IMR-90 (cell line): ENCODE data around the gene DAGLA. TPM values are rescaled to one million over a fixed set of nuclear protein-coding genes. Genes with fewer than 3 reads are reported as not detected.

ENCODE experiments used
- ATAC-seq: fragments of 200-7000 bp; cut with Tn5 transposase; 2 replicates; pipeline ENCODE4 v1.9.1; 2020; ENCODE audit warnings: low read depth, mild to moderate bottlenecking, moderate library complexity
- BruUV-seq: library from RNA; stranded (reverse); fragments of 400-500 nt; replicated peaks from 2 replicates; lab custom pipeline; 2021; lab: Mats Ljungman, UMichigan
- CTCF ChIA-PET: fragments of 300-600 bp; formaldehyde crosslinking; extraction: SDS; loops from one replicate; lab custom pipeline; 2021; ENCODE audit warnings: antibody characterized with exemption; lab: Yijun Ruan, JAX
- POLR2A ChIA-PET: fragments of 300-600 bp; sonication (Branson Sonifier 250); formaldehyde crosslinking; loops from one replicate; lab custom pipeline; 2022; ENCODE audit warnings: antibody characterized with exemption; ENCODE audit not compliant: unreplicated experiment; lab: Charles Lee
- DNase-seq: peaks from one replicate; pipeline ENCODE4 v3.0.0; 2013
- H2AFZ ChIP-seq: replicated peaks from 2 replicates; pipeline ENCODE3; 2013; ENCODE audit warnings: low read length, mild to moderate bottlenecking; ENCODE audit not compliant: poor library complexity
- H2AK5ac ChIP-seq: 2 replicates; pipeline ENCODE4 v1.6.1; 2013; ENCODE audit warnings: low read depth, low read length, inconsistent platforms
- H2AK9ac ChIP-seq: replicated peaks from 2 replicates; pipeline ENCODE3; 2013; ENCODE audit warnings: mild to moderate bottlenecking, low read depth, low read length, moderate library complexity; ENCODE audit not compliant: poor library complexity
- H2BK120ac ChIP-seq: 2 replicates; pipeline ENCODE4 v1.6.1; 2013; ENCODE audit warnings: low read depth, low read length, inconsistent platforms
- H2BK15ac ChIP-seq: 3 replicates; pipeline ENCODE4 v1.6.1; 2013; ENCODE audit warnings: low read depth, low read length, inconsistent platforms
- H2BK20ac ChIP-seq: 2 replicates; pipeline ENCODE4 v1.6.1; 2013; ENCODE audit warnings: low read depth, mild to moderate bottlenecking, inconsistent platforms, low read length, moderate library complexity
- H2BK5ac ChIP-seq: 2 replicates; pipeline ENCODE4 v1.6.1; 2013; ENCODE audit warnings: mild to moderate bottlenecking, low read depth, low read length, inconsistent platforms; ENCODE audit not compliant: poor library complexity, severe bottlenecking
- H3K14ac ChIP-seq: replicated peaks from 2 replicates; pipeline ENCODE4 v1.6.1; 2013; ENCODE audit warnings: low read depth, low read length, inconsistent platforms
- H3K18ac ChIP-seq: 2 replicates; pipeline ENCODE4 v1.6.1; 2013; ENCODE audit warnings: low read depth, low read length, control low read depth
- H3K23ac ChIP-seq: 2 replicates; pipeline ENCODE4 v1.6.1; 2013; ENCODE audit warnings: low read depth, low read length, inconsistent platforms
- H3K27ac ChIP-seq: 2 replicates; pipeline ENCODE4 v1.5.1; 2013; ENCODE audit warnings: mild to moderate bottlenecking, control low read depth, low read length; ENCODE audit not compliant: insufficient read depth
- H3K27me3 ChIP-seq: 2 replicates; pipeline ENCODE4 v1.6.1; 2013; ENCODE audit warnings: low read length; ENCODE audit not compliant: control insufficient read depth, insufficient read depth
- H3K36me3 ChIP-seq: 2 replicates; pipeline ENCODE4 v1.6.1; 2013; ENCODE audit warnings: low read length, mixed read lengths; ENCODE audit not compliant: control insufficient read depth, insufficient read depth
- H3K4ac ChIP-seq: 2 replicates; pipeline ENCODE4 v1.6.1; 2013; ENCODE audit warnings: low read depth, low read length, inconsistent platforms
- H3K4me1 ChIP-seq: 2 replicates; pipeline ENCODE4 v1.6.1; 2013; ENCODE audit warnings: low read length, mixed read lengths; ENCODE audit not compliant: control insufficient read depth, insufficient read depth
- H3K4me2 ChIP-seq: 2 replicates; pipeline ENCODE4 v1.6.1; 2013; ENCODE audit warnings: low read depth, mild to moderate bottlenecking, control low read depth, low read length, moderate library complexity
- H3K4me3 ChIP-seq: 2 replicates; pipeline ENCODE4 v1.5.1; 2013; ENCODE audit warnings: low read depth, mild to moderate bottlenecking, control low read depth, low read length, moderate library complexity; ENCODE audit not compliant: insufficient read depth
- H3K56ac ChIP-seq: 2 replicates; pipeline ENCODE4 v1.6.1; 2013; ENCODE audit warnings: low read length, inconsistent platforms; ENCODE audit not compliant: insufficient read depth; ENCODE audit errors: extremely low read depth
- H3K79me1 ChIP-seq, 2 experiments: 2 replicates each; pipeline ENCODE4 v1.6.1; 2013; ENCODE audit warnings: low read length in 2 of 2, inconsistent platforms in 1 of 2, low read depth in 1 of 2
- H3K9ac ChIP-seq: 2 replicates; pipeline ENCODE4 v1.6.1; 2013; ENCODE audit warnings: low read depth, low read length, control low read depth
- H3K9me1 ChIP-seq: 2 replicates; pipeline ENCODE4 v1.6.1; 2013; ENCODE audit warnings: low read length, inconsistent platforms; ENCODE audit not compliant: insufficient read depth
- H3K9me3 ChIP-seq: 2 replicates; pipeline ENCODE4 v1.6.1; 2013; ENCODE audit warnings: low read length; ENCODE audit not compliant: control insufficient read depth, insufficient read depth
- H4K20me1 ChIP-seq: 2 replicates; pipeline ENCODE4 v1.6.1; 2013; ENCODE audit warnings: low read length, inconsistent platforms; ENCODE audit not compliant: insufficient read depth
- H4K5ac ChIP-seq: 2 replicates; pipeline ENCODE4 v1.6.1; 2013; ENCODE audit warnings: mild to moderate bottlenecking, low read depth, low read length, control low read depth
- H4K8ac ChIP-seq, 2 experiments: 2 replicates each; pipeline ENCODE4 v1.6.1; 2013; ENCODE audit warnings: low read depth in 2 of 2, low read length in 2 of 2, control low read depth in 1 of 2, inconsistent platforms in 1 of 2
- H4K91ac ChIP-seq: 2 replicates; pipeline ENCODE4 v1.6.1; 2013; ENCODE audit warnings: low read depth, low read length, inconsistent platforms; ENCODE audit not compliant: insufficient read depth
- BHLHE40 ChIP-seq: fragments of 150-350 bp; IDR thresholded peaks from 2 replicates; pipeline ENCODE4 v1.6.1; 2016; ENCODE audit warnings: mild to moderate bottlenecking, low read depth, low read length
- MAFK ChIP-seq: IDR thresholded peaks from 2 replicates; pipeline ENCODE4 v1.6.1; 2012; ENCODE audit warnings: low read depth, low read length, improper control_type of control experiment
- NFE2L2 ChIP-seq: fragments of 150-350 bp; IDR thresholded peaks from 2 replicates; pipeline ENCODE4 v1.6.1; 2016; ENCODE audit warnings: low read depth, mild to moderate bottlenecking, low read length
- RAD21 ChIP-seq: IDR thresholded peaks from 2 replicates; pipeline ENCODE4 v1.6.1; 2012; ENCODE audit warnings: low read length, improper control_type of control experiment
- RFX5 ChIP-seq: IDR thresholded peaks from 2 replicates; pipeline ENCODE4 v1.8.0; 2012; ENCODE audit warnings: low read depth, mild to moderate bottlenecking, low read length, moderate library complexity
- WGBS, 2 experiments: methylation state at CpG; one replicate each; pipeline versions ENCODE4 v1.1.5 to v1.1.7; 2013; ENCODE audit warnings: missing lambda C conversion rate in 2 of 2; ENCODE audit not compliant: insufficient read length in 1 of 2; ENCODE audit errors: extremely low coverage in 2 of 2; 5-methylcytosine and 5-hydroxymethylcytosine counted together
- dilution Hi-C: fragments of 300-500 bp; cut with HindIII; formaldehyde crosslinking; loops from one replicate; pipeline ENCODE4 v1.14.3; 2018; ENCODE audit warnings: low sequenced_read_pairs; ENCODE audit not compliant: unreplicated experiment
- in situ Hi-C: fragments of 300-500 bp; cut with MboI; formaldehyde crosslinking; loops from 3 replicates; pipeline ENCODE4 v1.14.3; 2019; ENCODE audit warnings: low sequenced_read_pairs, inconsistent platforms, mixed read lengths
- intact Hi-C: fragments of 100-400 bp; cut with micrococcal nuclease; formaldehyde crosslinking; loops from 2 replicates; pipeline ENCODE4 v1.10.0; 2022
- polyA plus RNA-seq, 3 experiments: library from polyadenylated mRNA; depleted of rRNA; stranded (reverse); fragments of >200 nt; gene quantifications; 2 replicates each; pipeline ENCODE4 v1.2.3, GENCODE V29; 2012; ENCODE audit warnings: low replicate concordance in 1 of 3
- total RNA-seq: library from RNA; depleted of rRNA; stranded (reverse); fragments of >200 nt; gene quantifications from 2 replicates; pipeline ENCODE4 v1.2.3, GENCODE V29; 2012
- TF ChIP-seq, protein P1 (sequence below): fragments of 150-350 bp; IDR thresholded peaks from 2 replicates; pipeline ENCODE4 v1.6.1; 2016; ENCODE audit warnings: low read depth, mild to moderate bottlenecking, low read length, moderate library complexity, borderline replicate concordance
- TF ChIP-seq, protein P2 (sequence below): fragments of 150-350 bp; IDR thresholded peaks from 2 replicates; pipeline ENCODE4 v1.6.1; 2017; ENCODE audit warnings: mild to moderate bottlenecking, antibody characterized with exemption, low read length, low read depth
- TF ChIP-seq, protein P3 (sequence below): conservative IDR thresholded peaks from 2 replicates; pipeline ENCODE4 v1.5.1; 2012; ENCODE audit warnings: mild to moderate bottlenecking, low read depth, low read length, improper control_type of control experiment

Gene DAGLA
- total and polyA plus RNA-seq, 2 of the 4 experiments (the other 2 are of a cell fraction): 0.90 to 3.8 TPM

- H3K9me3 ChIP-seq: no peaks in the 10 kb centered on the region
- no peak overlapping the region for H2BK20ac ChIP-seq
- H2AK5ac ChIP-seq: no peak overlapping the region
- no CpG with 5 or more reads among the region's 6 CpGs for WGBS, 2 experiments
- no peak overlapping the region for H3K9ac ChIP-seq
- no peak overlapping the region for H3K4me2 ChIP-seq
- intact Hi-C loops (no loop called here), in situ Hi-C loops (no loop called here), dilution Hi-C loops (no loop called here)
- no peak for DNase-seq
- peaks cover 12% of the 10 kb centered on the region for H3K4me1 ChIP-seq
- peaks cover 9% of the 10 kb centered on the region for H3K9me1 ChIP-seq
- H3K36me3 ChIP-seq: no peaks in the 10 kb centered on the region
- no peak overlapping the region for H3K4me3 ChIP-seq
- no peak overlapping the region; the same call in 1 of the 2 replicates for H3K23ac ChIP-seq
- H4K91ac ChIP-seq: no peak overlapping the region
- ATAC-seq: no peak
- peaks cover 4 to 14% of the 10 kb centered on the region in 2 experiments; a peak in 2 of 4 replicates for H3K79me1 ChIP-seq
- no peak overlapping the region for H4K8ac ChIP-seq
- H2BK15ac ChIP-seq: no peak overlapping the region
- no peak overlapping the region for H2BK5ac ChIP-seq
- no peak overlapping the region for H2BK120ac ChIP-seq
- no peak overlapping the region for H3K27ac ChIP-seq
- H3K14ac ChIP-seq: no peak overlapping the region
- TF ChIP-seq MAFK (no peak), RAD21 (no peak), NFE2L2 (no peak), BHLHE40 (no peak), RFX5 (no peak)
- TF ChIP-seq, protein P1, sequence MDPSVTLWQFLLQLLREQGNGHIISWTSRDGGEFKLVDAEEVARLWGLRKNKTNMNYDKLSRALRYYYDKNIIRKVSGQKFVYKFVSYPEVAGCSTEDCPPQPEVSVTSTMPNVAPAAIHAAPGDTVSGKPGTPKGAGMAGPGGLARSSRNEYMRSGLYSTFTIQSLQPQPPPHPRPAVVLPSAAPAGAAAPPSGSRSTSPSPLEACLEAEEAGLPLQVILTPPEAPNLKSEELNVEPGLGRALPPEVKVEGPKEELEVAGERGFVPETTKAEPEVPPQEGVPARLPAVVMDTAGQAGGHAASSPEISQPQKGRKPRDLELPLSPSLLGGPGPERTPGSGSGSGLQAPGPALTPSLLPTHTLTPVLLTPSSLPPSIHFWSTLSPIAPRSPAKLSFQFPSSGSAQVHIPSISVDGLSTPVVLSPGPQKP: no peak
- TF ChIP-seq, protein P2, sequence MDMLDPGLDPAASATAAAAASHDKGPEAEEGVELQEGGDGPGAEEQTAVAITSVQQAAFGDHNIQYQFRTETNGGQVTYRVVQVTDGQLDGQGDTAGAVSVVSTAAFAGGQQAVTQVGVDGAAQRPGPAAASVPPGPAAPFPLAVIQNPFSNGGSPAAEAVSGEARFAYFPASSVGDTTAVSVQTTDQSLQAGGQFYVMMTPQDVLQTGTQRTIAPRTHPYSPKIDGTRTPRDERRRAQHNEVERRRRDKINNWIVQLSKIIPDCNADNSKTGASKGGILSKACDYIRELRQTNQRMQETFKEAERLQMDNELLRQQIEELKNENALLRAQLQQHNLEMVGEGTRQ: no peak
- TF ChIP-seq, protein P3, sequence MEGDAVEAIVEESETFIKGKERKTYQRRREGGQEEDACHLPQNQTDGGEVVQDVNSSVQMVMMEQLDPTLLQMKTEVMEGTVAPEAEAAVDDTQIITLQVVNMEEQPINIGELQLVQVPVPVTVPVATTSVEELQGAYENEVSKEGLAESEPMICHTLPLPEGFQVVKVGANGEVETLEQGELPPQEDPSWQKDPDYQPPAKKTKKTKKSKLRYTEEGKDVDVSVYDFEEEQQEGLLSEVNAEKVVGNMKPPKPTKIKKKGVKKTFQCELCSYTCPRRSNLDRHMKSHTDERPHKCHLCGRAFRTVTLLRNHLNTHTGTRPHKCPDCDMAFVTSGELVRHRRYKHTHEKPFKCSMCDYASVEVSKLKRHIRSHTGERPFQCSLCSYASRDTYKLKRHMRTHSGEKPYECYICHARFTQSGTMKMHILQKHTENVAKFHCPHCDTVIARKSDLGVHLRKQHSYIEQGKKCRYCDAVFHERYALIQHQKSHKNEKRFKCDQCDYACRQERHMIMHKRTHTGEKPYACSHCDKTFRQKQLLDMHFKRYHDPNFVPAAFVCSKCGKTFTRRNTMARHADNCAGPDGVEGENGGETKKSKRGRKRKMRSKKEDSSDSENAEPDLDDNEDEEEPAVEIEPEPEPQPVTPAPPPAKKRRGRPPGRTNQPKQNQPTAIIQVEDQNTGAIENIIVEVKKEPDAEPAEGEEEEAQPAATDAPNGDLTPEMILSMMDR: no peak
- H2AK9ac ChIP-seq: no peak overlapping the region
- H2AFZ ChIP-seq: no peak overlapping the region
- no peak overlapping the region for H3K18ac ChIP-seq
- ChIA-PET CTCF (no interaction called here), POLR2A (no interaction called here)
- H4K5ac ChIP-seq: no peak overlapping the region
- peaks cover 26% of the 10 kb centered on the region; the same call in 1 of the 2 replicates for H3K27me3 ChIP-seq
- BruUV-seq: no TSS peak
- no peak overlapping the region for H3K4ac ChIP-seq
- H4K20me1 ChIP-seq: no peaks in the 10 kb centered on the region
- H3K56ac ChIP-seq: no peak overlapping the region
Observed at GRCh38 chr11:61714316-61714715, 34.1 kb downstream of the DAGLA start.
